ENCODE results near the gene REV3L.
"Not testable (repeated sequence)": the region's sequence is repeated elsewhere in the genome, so short reads cannot be mapped to it uniquely, and the experiment has no call there.

The REV3L gene

DNA sequence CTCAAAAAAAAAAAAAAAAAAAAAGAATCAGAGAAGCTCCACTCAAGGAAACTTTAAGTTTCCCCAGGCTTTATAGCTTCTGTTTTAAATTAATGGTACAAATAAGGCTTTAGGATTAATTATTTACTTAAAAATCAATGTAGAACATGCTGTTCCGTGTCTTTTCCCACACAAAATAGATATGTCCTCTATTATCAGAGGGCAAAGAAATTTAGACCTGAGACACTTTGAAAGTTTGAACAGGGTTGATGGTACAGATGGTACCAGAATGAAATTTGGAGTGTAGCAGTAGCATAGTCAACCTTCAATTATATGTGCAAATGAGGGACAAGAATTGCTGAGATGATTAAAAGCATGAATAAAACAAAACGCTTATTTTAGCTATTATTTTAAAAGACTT is 32.2 kb upstream of the REV3L start:
- no peak for TF ChIP-seq EZH2phosphoT487 (IDR thresholded peaks at IDR 0.05; ENCODE audit: low read depth)
- TF ChIP-seq, protein P1, sequence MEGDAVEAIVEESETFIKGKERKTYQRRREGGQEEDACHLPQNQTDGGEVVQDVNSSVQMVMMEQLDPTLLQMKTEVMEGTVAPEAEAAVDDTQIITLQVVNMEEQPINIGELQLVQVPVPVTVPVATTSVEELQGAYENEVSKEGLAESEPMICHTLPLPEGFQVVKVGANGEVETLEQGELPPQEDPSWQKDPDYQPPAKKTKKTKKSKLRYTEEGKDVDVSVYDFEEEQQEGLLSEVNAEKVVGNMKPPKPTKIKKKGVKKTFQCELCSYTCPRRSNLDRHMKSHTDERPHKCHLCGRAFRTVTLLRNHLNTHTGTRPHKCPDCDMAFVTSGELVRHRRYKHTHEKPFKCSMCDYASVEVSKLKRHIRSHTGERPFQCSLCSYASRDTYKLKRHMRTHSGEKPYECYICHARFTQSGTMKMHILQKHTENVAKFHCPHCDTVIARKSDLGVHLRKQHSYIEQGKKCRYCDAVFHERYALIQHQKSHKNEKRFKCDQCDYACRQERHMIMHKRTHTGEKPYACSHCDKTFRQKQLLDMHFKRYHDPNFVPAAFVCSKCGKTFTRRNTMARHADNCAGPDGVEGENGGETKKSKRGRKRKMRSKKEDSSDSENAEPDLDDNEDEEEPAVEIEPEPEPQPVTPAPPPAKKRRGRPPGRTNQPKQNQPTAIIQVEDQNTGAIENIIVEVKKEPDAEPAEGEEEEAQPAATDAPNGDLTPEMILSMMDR (IDR thresholded peaks at IDR 0.05; ENCODE audit: low read depth, low read length): no peak
- H3K9me3 ChIP-seq (ENCODE audit: insufficient read depth, low read length): no peaks in the 10 kb centered on the region
- H3K36me3 ChIP-seq (replicated peaks; ENCODE audit: low read depth, low read length): no peaks in the 10 kb centered on the region
- H4K20me1 ChIP-seq (ENCODE audit: insufficient read depth, low read length): no peaks in the 10 kb centered on the region
- H2AFZ ChIP-seq (ENCODE audit: low read depth, low read length): no peak overlapping the region
- H3K27ac ChIP-seq (ENCODE audit: low read length): no peak overlapping the region
- no peaks in the 10 kb centered on the region for H3K79me2 ChIP-seq (ENCODE audit: low read length)
- no peak overlapping the region for H3K4me3 ChIP-seq (ENCODE audit: low read length)
- H3K4me2 ChIP-seq (ENCODE audit: low read length): no peak overlapping the region
- H3K27me3 ChIP-seq (ENCODE audit: low read depth, low read length): no peaks in the 10 kb centered on the region
- no peak overlapping the region for H3K9ac ChIP-seq (ENCODE audit: low read length)
- no peaks in the 10 kb centered on the region for H3K4me1 ChIP-seq (ENCODE audit: low read length)

DNA sequence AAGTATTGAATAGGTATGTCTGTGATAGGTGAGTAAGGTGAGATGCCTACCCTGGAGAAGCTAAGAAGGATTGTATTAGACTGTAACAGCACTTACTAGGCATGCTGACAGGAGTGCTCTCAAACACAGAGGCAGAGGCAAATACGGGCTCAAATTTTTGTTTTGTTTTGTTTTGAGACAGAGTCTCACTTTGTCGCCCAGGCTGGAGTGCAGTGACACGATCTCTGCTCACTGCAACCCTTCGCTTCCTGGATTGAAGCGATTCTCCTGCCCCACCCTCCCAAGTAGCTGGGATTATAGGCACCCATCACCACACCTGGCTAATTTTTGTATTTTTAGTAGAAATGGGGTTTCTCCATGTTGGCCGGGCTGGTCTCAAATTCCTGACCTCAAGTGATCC is 31.5 kb upstream of the REV3L start:
- H3K27me3 ChIP-seq (ENCODE audit: low read depth, low read length); H3K4me1 ChIP-seq (ENCODE audit: low read length); H4K20me1 ChIP-seq (ENCODE audit: insufficient read depth, low read length); H3K9me3 ChIP-seq (ENCODE audit: insufficient read depth, low read length); H3K36me3 ChIP-seq (replicated peaks; ENCODE audit: low read depth, low read length); H3K9ac ChIP-seq (ENCODE audit: low read length); H3K27ac ChIP-seq (ENCODE audit: low read length); H2AFZ ChIP-seq (ENCODE audit: low read depth, low read length); H3K79me2 ChIP-seq (ENCODE audit: low read length); H3K4me2 ChIP-seq (ENCODE audit: low read length); H3K4me3 ChIP-seq (ENCODE audit: low read length): not testable (repeated sequence)

DNA sequence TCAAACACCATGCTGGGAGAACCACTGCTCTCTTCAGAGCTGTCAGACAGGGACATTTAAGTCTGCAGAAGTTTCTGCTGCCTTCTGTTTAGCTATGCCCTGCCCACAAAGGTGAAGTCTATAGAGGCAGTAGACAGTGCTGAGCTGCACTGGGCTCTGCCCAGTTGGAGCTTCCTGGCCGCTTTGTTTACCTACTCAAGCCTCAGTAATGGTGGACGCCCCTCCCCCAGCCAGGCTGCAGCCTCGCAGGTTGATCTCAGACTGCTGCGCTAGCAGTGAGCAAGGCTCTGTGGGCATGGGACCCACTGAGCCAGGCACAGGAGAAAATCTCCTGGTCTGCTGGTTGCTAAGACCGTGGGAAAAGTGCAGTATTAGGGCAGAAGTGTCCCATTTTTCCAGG is 24.2 kb upstream of the REV3L start:
- not testable (repeated sequence) for H3K4me2 ChIP-seq (ENCODE audit: low read length); H3K27ac ChIP-seq (ENCODE audit: low read length); H2AFZ ChIP-seq (ENCODE audit: low read depth, low read length); H4K20me1 ChIP-seq (ENCODE audit: insufficient read depth, low read length); H3K79me2 ChIP-seq (ENCODE audit: low read length); H3K4me3 ChIP-seq (ENCODE audit: low read length); H3K27me3 ChIP-seq (ENCODE audit: low read depth, low read length); H3K9ac ChIP-seq (ENCODE audit: low read length); H3K36me3 ChIP-seq (replicated peaks; ENCODE audit: low read depth, low read length); H3K4me1 ChIP-seq (ENCODE audit: low read length); H3K9me3 ChIP-seq (ENCODE audit: insufficient read depth, low read length)

DNA sequence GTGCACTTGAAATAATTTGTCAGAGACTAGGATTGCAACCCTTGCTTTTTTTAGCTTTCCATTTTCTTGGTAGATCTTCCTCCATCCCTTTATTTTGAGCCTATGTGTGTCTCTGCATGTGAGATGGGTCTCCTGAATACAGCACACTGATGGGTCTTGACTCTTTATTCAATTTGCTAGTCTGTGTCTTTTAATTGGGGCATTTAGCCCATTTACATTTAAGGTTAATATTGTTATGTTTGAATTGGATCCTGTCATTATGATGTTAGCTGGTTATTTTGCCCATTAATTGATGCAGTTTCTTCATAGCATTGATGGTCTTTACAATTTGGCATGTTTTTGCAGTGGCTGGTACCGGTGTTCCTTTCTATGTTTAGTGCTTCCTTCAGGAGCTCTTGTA is 22.5 kb upstream of the REV3L start:
- not testable (repeated sequence) for H3K4me2 ChIP-seq (ENCODE audit: low read length); H3K4me3 ChIP-seq (ENCODE audit: low read length); H3K9ac ChIP-seq (ENCODE audit: low read length); H3K27ac ChIP-seq (ENCODE audit: low read length); H3K4me1 ChIP-seq (ENCODE audit: low read length); H3K9me3 ChIP-seq (ENCODE audit: insufficient read depth, low read length); H3K79me2 ChIP-seq (ENCODE audit: low read length); H3K27me3 ChIP-seq (ENCODE audit: low read depth, low read length); H2AFZ ChIP-seq (ENCODE audit: low read depth, low read length); H4K20me1 ChIP-seq (ENCODE audit: insufficient read depth, low read length); H3K36me3 ChIP-seq (replicated peaks; ENCODE audit: low read depth, low read length)

DNA sequence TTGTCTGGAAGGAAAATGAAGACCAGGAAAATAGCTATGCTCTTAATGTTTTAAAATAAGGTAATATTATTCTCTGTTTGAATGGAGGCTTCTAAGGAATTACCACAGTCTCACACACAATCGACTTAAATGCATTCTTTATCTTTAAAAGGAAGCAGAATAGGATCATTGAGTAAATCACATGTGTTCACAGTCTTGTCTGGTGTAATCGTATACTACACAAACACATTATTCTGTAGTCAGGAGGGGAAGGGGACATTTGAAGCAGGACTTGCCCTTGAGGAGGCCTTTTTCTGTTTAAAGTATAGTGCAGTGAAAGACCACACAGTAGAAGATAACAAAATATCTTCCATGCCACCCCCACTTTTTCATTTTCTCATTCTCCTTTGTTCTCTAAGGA is 20.6 kb upstream of the REV3L start:
- Histone ChIP-seq H3K4me3 (ENCODE audit: low read length) (no peak overlapping the region), H2AFZ (ENCODE audit: low read depth, low read length) (no peak overlapping the region), H3K27ac (ENCODE audit: low read length) (no peak overlapping the region), H3K4me2 (ENCODE audit: low read length) (no peak overlapping the region), H3K36me3 (replicated peaks; ENCODE audit: low read depth, low read length) (no peaks in the 10 kb centered on the region), H3K9ac (ENCODE audit: low read length) (no peak overlapping the region), H3K4me1 (ENCODE audit: low read length) (no peaks in the 10 kb centered on the region), H3K79me2 (ENCODE audit: low read length) (0 out of 2 replicates have a peak, but pooled peaks cover 2% of the 10 kb centered on the region), H3K9me3 (ENCODE audit: insufficient read depth, low read length) (no peaks in the 10 kb centered on the region), H4K20me1 (ENCODE audit: insufficient read depth, low read length) (no peaks in the 10 kb centered on the region), H3K27me3 (ENCODE audit: low read depth, low read length) (no peaks in the 10 kb centered on the region)
- TF ChIP-seq, protein P1 (IDR thresholded peaks at IDR 0.05; ENCODE audit: low read depth, low read length): no peak
- no peak for TF ChIP-seq EZH2phosphoT487 (IDR thresholded peaks at IDR 0.05; ENCODE audit: low read depth)

DNA sequence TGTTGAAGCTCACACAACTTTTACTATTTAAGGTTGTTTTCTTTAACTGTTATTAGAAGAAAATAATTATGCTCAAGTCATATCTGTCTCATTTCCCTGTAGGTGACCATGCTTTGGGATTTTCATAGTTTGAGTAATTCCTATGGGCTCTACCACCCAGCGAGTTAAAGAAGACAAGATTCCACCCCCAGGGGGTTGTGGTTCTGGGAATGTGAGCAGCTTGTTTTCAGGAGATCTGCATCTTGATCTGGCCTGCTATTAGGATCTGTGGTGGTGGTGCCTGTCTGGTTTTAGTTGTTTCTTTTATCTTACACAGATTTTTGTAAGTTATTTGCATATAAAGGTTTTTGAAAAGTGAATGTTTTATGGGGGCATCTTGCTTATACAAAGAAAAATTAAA is 20.2 kb upstream of the REV3L start:
- no peaks in the 10 kb centered on the region for H3K9me3 ChIP-seq (ENCODE audit: insufficient read depth, low read length)
- TF ChIP-seq, protein P1 (IDR thresholded peaks at IDR 0.05; ENCODE audit: low read depth, low read length): no peak
- no peak for TF ChIP-seq EZH2phosphoT487 (IDR thresholded peaks at IDR 0.05; ENCODE audit: low read depth)
- no peak overlapping the region for H3K9ac ChIP-seq (ENCODE audit: low read length)
- no peak overlapping the region for H3K4me3 ChIP-seq (ENCODE audit: low read length)
- H3K36me3 ChIP-seq (replicated peaks; ENCODE audit: low read depth, low read length): no peaks in the 10 kb centered on the region
- H3K27ac ChIP-seq (ENCODE audit: low read length): no peak overlapping the region
- no peaks in the 10 kb centered on the region for H3K4me1 ChIP-seq (ENCODE audit: low read length)
- no peak overlapping the region for H2AFZ ChIP-seq (ENCODE audit: low read depth, low read length)
- H3K27me3 ChIP-seq (ENCODE audit: low read depth, low read length): no peaks in the 10 kb centered on the region
- H4K20me1 ChIP-seq (ENCODE audit: insufficient read depth, low read length): no peaks in the 10 kb centered on the region
- 0 out of 2 replicates have a peak, but pooled peaks cover 2% of the 10 kb centered on the region for H3K79me2 ChIP-seq (ENCODE audit: low read length)
- no peak overlapping the region for H3K4me2 ChIP-seq (ENCODE audit: low read length)

Data from OCI-LY3 (cell line).